GM21825 (cell line): Measurements from ENCODE around the gene PASK.

Experiments
- ATAC-seq: cut with Tn5 transposase; IDR thresholded peaks from one replicate; pipeline ENCODE4 v1.9.1; 2021; ENCODE audit warnings: mild to moderate bottlenecking, moderate library complexity; ENCODE audit not compliant: unreplicated experiment

The PASK gene

DNA sequence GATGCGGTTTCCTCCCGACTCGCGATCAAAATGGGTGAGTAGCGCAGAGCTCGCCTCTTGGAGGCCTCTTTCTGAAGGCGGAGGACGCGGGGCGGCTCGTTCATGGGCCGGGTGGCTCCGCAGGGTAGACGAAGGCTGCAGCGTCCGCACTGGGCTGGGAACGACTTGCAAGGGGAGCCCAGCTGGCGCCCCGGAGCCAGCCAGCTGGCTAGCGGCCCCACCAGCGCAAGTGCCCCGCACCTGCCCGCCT lies 328 bp upstream of the PASK start:
- ATAC-seq, result peak; percentile 8

DNA sequence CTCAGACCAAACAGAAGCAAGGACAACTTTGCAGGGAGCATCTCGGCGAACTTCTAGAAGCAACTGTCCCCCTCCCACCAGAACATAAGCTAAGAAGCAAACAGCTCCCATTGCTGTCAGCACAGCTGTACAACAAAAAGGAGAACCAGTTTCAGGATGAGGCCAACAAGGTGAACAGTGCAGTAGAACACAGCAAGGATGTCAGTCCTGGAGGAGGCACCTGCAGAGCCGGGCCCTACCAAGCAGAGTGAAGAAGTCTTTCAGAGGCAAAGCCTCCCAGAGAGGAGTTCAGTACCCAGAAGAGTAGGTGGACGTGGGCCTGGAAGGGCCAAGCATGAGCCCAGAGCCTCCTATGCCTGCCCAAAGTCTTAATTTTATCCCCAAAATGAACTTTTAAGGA lies 1.0 kb downstream of the PASK start:
- no peak for ATAC-seq

DNA sequence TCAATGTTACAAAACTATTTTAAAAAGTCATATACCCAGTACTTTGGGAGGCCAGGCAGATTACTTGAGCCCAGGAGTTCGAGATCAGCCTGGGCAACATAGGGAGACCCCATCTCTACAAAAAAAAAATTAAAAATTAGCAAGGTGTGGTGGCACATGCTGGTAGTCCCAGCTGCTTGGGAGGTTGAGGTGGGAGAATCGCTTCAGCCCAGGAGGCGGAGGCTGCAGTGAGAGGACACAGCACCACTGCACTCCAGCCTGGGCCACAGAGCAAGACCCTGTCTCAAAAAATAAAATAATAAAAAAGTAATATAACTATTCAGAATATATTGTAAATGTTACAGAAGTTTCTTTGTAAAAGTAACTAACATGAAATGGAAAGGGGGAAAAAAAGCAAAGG lies 1.9 kb downstream of the PASK start:
- ATAC-seq, result no peak

DNA sequence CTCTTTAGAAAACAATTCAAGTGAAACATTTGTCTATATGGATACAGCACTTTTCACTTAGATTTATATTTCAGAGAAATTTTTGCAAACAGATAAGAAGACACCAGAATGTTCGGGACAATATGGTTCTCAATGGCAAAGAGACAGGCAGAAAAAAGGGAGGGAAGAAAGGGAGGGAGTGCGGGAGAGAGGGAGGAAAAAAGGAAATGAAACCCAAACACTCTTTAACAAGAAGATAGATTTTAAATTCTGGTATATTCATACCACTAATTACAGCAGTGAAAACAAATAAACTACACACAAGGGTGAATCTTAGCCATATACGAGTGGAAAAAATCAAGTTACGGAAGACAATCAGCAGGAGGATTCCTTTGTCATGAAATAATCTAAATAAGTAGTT lies 3.0 kb downstream of the PASK start:
- no peak for ATAC-seq

DNA sequence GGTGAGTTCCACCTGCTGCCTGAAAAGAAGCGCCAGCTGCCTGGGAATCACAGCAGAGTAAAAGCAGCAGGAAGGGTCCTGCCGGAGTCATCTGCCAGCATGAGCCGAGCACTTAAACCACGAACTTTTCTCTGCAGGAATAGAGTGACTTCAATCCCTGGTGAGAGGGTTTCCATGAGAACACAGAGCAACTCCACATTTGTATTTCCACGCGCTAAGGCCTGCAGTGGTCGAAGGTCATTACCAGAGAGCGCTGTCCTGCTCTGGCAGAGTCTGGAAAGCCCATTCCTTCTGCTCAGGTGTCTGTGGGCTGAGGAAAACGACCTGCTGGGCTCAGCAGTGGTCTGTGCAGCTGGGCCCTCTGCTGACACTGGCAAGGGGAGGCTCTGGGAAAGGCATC lies 6.7 kb downstream of the PASK start:
- no peak for ATAC-seq

DNA sequence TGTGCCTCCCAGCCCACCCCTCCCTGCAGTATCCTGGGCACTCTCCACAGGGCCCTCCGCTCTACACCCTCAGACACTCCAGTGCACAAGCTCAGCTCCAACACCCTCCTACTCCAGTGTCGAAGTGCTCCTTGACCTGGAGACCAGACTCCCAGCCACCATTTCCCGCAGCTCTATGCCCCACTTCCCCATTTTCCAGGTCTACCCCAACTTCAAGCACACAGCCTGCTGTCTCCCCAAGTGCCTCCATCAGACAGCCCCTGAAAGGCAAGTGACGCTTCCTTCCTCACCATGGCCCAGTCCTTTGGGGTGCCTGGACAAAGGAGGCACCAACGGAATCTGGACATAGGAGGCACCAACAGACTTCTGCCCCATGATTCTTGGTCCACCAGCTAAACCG lies 7.2 kb downstream of the PASK start:
- no peak for ATAC-seq

DNA sequence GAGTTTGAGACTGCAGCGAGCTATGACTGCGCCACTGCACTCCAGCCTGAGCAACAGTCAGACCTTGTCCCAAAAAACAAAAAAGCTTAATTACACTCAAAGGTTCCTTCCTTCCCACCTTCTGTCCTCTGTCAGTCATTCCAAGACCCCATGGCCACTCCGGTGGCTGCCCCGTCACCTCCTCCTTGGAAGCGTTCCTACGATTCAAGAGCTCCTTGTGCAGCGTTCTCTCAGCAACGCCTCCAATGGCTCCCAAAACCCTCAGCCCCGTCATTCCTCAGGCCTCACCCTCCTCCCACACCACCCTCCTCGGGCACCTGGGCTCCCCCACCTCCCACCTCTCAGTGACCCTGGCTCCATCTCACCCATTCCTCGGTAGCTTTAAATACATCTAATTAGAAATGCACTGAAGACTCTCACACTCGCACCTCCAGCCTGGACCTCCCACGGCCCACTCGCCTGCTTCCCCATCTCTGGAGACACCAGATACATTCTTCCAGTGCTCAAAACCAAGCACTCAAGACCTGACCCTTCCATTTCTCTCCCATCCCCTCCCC lies 8.0 kb downstream of the PASK start:
- ATAC-seq, result no peak

DNA sequence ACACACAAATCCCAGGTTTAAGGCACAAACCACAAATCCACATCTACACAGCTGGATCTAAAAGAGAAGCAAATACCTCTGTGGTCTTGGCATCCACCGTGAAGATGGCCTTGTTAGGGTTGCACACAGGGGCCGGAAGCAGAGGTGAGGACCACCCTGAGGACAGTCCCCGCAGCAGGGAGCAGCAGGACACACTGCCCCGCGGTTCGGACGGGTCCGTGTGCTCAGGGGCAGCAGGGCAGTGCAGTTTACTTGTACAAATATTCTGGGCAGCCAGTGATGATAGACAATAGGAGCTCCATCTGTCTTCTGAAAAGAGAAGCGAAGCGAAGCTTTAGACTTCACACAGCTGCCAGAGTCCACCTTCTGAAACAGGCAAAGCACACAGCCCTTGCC lies 8.8 kb downstream of the PASK start:
- no peak for ATAC-seq

DNA sequence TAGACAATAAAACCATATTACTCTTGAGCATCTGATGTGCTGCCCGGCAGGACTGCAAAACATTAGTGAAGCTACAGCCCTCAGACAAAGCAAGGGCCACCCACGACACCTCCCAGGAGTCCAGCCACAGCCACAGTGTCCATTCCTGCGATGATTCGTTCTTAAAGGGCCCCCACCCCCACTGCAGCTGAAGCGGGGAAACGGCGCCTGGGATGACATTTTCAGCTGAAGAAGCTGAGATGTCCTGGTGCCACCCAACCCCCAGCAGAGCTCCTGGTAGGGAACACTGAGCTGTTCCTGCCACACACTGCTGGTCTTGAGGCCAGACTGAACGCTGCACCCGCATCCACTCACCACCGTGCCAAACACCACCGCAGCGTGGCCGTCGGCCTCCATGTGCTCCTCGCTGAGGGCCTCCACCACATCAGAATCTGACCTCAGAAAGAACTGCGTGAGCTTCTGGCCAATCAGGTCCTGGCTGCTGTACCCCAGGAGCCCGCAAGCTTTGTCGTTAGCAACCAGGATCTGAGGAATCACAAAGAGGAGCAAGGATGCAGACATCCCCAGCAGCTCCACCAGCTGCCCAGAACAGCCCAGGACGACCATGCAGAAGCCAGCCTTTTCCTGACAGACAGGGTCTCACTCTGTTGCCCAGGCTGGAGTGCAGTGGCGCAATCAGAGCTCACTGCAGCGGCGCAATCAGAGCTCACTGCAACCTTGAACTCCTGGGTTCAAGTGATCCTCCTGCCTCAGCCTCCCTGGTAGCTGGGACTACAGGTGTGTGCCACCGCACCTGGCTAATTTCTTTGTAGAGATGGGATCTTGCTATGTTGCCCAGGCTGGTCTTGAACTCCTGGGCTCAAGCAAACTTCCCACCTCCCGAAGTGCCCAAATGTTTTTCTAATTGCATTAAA lies 9.5 kb downstream of the PASK start:
- ATAC-seq, result no peak

DNA sequence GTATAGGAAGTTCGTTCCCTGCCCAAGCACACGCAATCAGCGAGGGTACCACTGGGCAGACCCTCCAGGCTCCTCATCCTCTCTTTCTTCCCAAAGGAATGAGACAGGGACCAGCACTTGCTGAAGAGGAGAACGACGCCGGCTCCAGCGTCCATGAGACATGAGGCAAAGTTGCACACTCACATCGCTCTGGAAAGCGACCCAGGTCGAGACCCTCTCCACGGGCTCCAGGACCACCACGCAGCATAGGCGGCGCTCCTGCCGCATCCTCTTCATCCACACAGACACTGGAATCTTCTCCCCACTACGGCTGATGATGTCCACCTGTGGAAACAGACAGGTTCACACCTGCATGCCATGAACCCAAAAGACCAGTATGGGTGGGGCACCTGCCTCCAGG lies 10.8 kb downstream of the PASK start:
- ATAC-seq, result no peak

DNA sequence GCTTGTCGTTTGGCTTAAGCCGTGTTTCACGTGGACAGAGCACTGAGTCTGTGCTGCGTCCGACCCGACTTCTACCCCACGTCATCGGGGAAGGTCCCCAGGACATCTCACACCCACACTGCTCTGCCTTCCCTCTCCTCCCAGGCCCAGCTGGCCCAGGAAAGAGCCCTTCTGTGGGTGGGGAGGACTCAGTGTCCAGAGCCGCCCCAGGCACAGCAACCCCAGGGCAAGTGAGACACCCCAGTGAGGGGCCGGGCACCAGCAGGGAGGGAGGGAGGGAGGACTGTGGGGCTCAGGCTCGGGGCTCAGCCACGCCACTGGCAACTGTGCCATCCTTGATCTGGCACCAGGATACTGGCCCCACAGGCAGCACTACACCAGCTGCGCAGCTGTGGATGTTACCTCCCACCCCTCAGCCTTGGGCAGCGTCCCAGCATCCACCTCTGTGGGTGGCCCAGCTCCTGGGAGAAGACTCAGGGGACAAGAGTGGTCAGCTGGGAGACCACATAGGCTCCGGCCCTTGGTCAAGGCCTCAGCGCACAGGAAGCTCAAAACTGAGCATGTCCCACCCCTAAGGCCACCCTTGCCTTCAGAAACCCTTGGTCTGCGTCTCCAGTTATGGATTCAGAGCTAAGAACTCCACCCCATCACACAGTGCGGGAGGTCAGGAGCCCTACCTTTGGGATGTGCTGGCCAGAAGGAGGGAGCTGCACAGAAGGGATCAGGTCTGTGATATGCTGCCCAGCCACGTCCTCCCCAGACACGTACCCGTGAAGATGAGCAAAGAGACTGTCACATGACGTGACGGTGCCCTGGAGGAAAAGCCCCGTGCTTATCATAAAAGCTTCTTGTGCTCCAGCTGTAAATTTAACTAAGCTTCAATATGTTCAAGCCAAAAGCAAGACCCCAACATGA lies 11.7 kb downstream of the PASK start:
- ATAC-seq, result no peak

DNA sequence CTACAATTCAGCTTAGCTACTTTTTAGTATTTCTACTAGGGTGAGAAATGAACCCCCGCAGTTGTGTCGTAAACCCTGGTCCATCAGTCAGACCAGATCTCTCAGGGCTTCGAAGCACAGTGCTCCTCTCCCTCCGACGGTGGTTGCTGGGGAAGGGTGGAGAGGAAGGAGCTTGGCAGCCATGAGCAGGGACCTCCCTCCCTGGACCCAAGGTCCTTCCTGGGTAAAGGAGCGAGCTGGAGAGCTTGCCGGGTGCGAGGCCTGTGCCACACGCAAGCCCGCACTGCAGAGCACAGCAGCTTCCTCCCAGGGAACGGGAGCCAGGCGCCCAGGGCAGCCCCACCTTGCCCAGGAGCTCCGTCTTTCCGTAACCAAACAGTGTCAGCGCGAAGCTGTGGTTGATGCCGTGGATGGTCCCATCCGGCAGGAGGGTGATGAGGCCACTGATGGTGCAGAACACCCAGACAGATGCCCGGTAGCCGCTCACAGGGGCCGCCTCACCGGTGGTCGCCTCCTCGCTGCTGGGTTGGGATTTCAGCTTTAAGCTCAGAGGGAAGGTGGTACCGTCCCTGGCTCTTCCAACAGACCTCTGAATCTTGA lies 12.5 kb downstream of the PASK start:
- no peak for ATAC-seq

DNA sequence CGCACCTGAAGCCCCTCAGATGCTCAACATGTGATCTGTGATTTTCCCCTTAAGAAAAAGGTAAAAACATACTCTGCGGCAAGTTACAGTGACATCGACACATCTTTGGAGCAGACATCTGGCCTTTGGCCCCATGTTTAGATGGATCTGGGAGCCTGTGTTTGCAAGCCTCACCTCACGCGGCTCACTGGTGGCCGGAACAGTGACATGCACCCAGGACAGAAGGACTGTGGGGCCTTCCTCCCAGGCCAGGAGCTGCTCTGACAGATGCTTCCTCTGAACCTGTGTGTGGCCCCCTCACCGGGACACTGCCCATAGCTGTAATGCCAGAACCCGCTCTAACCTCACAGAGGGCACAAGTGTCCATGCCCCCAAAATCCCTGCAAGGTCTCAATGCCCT lies 13.1 kb downstream of the PASK start:
- no peak for ATAC-seq

DNA sequence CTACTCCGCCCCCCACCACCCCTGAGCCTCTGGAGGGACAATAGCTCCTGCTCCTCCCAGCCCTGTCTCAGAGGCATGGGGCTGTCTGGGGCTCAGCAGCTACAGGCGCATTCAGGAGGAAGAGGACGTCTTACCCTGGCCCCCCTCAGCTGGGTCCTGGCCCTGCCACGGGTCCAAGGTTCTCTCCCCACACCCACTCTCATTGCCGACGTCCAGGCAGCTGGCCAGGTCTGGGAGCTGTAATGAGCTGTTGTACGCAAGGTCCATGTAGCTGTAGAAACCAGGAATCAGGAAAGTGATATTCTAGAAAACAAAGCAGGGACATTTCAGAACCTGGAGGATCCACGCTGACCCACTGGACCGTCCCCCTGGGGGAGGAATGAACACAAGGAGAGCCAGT lies 13.5 kb downstream of the PASK start:
- ATAC-seq, result no peak

DNA sequence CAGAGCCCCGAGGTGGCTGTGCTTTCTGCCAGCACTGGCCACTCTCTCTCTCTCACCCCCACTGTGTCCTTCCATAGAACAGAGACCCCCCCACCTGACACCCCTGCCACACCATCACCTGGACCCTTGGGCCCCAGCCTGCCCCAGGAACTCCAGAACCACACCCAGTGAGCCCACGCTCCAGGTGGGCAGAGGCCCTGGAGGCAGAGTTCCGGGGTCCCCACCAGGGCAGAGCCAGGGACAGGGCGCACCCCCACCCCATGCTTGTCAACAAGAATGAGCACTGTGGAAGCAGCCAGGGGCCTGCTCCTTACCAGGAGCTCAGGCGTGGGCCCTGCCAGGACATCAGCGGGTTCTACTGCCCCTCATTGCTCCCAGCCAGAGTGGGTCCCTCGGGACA lies 14.6 kb downstream of the PASK start:
- ATAC-seq, result no peak

DNA sequence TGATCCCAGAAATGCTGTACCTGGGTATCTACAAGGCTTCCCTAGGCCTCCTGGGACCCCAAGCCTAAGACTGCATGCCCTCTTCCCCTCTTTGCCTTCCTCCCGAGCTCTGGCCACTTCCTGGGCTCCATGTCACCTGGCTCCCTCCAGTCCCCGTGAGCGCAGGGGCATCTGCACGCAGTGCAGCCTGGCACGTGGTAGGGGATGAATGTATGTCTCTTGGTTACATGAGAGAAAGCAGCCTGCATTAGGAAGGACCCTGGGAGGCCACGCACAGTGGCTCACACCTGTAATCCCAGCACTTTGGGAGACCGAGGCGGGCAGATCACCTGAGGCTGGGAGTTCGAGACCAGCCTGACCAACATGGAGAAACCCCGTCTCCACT lies 15.8 kb downstream of the PASK start:
- ATAC-seq, result no peak

DNA sequence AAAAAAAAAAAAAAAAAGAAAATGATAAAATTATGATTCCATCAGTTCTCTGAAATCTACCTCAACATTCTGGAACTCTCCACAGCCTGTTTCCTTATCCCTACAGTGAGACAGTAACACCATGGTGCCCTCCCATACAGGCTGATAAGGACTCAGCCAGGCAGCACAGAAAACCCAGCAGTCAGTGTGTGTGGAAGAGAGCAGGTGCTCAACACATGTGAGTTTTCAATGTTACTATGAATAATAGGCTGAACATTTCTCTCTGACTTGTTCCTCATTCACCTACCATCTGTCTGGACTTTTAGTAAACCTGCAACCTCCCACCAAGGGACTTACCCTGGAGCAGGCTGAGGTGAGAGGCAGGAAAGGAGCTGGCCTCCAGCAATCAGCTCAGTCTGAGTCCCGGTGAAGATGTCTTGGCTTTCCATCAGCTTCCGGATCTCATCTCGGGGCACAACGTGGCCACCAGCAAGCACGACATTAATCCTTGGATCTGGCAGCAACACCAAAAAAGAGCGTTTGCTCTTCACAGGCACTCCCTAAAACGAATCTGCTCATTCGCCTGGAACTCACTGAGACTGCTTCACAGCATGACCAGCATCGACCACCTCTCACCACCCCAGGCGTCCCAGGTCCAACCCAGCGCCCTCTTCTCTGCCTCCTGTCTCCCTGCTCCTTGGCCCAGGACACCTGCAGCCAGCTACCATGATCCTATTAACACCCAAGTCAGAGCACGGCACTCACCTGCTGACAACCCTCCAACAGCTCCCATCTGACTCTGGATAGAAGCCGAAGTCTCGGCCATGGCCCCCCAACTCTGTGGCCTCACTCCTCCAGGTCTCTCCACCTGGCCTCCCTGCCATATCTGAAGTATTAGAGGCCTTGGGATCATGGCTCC lies 16.5 kb downstream of the PASK start:
- ATAC-seq, result no peak

DNA sequence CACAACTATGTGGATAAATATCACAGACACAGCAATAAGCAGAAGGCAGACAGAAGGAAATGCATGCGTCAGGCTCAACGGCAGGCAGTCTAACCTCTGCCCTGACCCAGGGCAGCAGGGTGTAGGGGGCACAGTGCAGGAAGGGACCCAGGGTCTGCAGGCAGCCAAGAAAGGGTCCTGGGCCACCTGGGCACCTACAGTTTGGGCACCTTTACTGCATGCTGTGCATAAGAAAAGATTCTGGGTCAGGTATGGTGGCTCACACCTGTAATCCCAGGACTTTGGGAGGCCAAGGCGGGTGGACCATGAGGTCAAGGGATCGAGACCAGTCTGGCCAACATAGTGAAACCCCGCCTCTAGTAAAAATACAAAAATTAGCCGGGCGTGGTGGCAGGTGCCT lies 17.7 kb downstream of the PASK start:
- ATAC-seq, result no peak

DNA sequence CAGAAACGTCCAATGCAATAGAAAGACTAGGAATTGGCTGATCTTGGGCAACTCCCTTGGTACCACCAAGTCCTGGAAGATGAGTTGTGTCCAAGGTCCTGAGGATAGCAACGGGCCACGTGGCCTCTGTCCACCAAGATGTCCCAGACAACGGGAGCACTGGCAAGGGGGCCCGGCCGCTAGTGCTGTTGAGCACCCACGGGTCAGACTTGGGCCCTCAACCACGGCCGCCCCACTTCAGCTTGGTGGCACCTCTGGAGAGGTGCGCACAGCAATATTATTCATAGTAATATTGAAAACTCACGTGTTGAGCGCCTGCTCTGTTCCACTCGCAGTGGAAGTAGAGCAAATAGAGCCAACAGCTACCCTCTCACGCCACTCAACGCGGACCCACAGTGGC lies 19.0 kb downstream of the PASK start:
- no peak for ATAC-seq

DNA sequence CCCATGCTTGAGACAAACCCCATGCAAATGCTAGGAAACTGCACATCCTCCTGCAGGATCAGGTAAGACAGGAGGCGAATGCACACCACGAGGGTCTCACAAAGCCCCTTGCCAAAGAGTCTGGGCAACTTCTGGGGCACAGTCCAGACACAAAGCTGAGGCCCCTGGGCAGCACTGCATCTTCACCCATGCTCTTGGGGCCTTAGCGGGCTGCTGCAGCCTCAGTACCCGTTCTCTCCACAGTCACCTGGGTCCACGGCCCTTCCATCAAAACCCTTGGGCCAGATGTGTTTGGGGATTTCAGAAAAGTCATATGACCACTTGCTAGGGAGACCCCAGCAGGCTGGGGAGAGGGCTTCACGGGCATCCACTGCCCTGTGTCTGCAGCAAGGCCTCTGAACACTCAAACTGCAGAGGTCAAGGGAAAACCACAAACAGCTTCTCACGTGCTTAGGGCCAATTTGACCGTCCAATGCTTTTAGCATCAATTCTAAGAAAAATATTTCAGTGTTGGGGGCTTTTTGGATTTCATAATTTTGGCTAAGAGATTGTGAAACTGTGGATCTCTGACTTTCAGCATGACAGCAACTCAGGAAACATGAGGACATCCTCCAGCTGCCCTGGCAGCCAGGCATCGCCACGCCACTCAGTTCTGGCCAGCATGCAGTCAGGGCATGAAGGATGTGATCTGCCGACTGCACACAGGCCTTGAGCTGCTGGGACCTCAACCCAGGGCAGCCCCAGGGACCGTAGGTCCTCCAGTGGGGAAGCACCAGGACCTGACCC lies 20.0 kb downstream of the PASK start:
- no peak for ATAC-seq
